GM12892 (cell line): Measurements from ENCODE around the gene FAM20C.

Experiments
- POLR2A ChIP-seq: IDR thresholded peaks from 2 replicates; pipeline ENCODE4 v1.6.1; 2011; ENCODE audit warnings: low read depth, low read length, control low read depth
- POLR2AphosphoS5 ChIP-seq: IDR thresholded peaks from 2 replicates; pipeline ENCODE4 v1.6.1; 2011; ENCODE audit warnings: low read depth, low read length, control low read depth
- TAF1 ChIP-seq: IDR thresholded peaks from 2 replicates; pipeline ENCODE4 v1.6.1; 2011; ENCODE audit warnings: low read depth, mild to moderate bottlenecking, control low read depth, low read length, borderline replicate concordance

GRCh38 chr7:274266-274665 is 81.9 kb downstream of the FAM20C start:
- no peak for TF ChIP-seq POLR2A
- no peak for TF ChIP-seq POLR2AphosphoS5
- TF ChIP-seq TAF1 = no peak
